Spleen (tissue), 3 donors: Measurements from ENCODE around the gene RAB7A.

Experiments used
- POLR2A ChIP-seq, 3 donors: fragments of 450-650 bp; IDR thresholded peaks; one replicate each; pipeline ENCODE4 v1.5.1; 2017; ENCODE audit warnings: antibody characterized with exemption in 3 of 3, mild to moderate bottlenecking in 1 of 3
- POLR2AphosphoS5 ChIP-seq, 3 donors: sonication (generic); formaldehyde crosslinking; IDR thresholded peaks; one replicate each; pipeline ENCODE4 v1.5.1; 2017; ENCODE audit warnings: antibody characterized with exemption in 3 of 3

DNA sequence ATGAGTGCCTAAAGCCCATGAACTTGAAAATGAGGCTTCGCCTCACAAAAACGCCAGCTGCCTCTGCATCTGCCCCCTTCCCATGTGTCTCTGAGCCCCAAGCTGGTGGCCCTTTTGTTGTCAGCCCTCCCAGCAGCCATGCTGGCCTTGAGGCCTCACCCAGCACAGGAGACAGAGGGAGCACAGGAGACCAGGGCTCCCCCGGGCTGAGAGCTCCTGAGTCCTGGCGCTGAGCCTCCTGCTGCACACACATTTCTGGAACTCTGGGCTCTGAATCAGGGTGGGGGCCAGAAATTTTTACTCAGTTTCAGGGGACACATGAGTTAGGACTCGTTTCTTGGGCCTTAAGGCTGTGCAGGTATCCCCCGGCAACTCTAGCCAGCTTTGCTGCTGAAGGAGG, 97.0 kb downstream of the RAB7A start:
- no peak for TF ChIP-seq POLR2A (IDR thresholded peaks at IDR 0.05)
- peak in 1 of 3 donors; percentile 43 for TF ChIP-seq POLR2AphosphoS5 (IDR thresholded peaks at IDR 0.05)
